Measurements from ENCODE around the gene RASAL2.

RASAL2 gene

GRCh38 chr1:178057141-178057765, 36.7 kb upstream of the RASAL2 start:
- H3K27me3 ChIP-seq (ENCODE audit: control insufficient read depth, insufficient read depth, low read length) = no peaks in the 10 kb centered on the region
- no peak overlapping the region for H3K9ac ChIP-seq (ENCODE audit: low read depth, low read length)
- H3K4me3 ChIP-seq (ENCODE audit: low read depth, low read length) = no peak overlapping the region
- peaks cover 30% of the 10 kb centered on the region for H3K4me1 ChIP-seq (ENCODE audit: control insufficient read depth, insufficient read depth, low read length)
- H3K36me3 ChIP-seq (ENCODE audit: control insufficient read depth, insufficient read depth, low read length) = no peaks in the 10 kb centered on the region
- H3K9me3 ChIP-seq (ENCODE audit: control insufficient read depth, insufficient read depth, low read length) = no peaks in the 10 kb centered on the region

GRCh38 chr1:178057912-178058534, 35.9 kb upstream of the RASAL2 start:
- Histone ChIP-seq H3K9me3 (ENCODE audit: control insufficient read depth, insufficient read depth, low read length) (no peaks in the 10 kb centered on the region), H3K4me1 (ENCODE audit: control insufficient read depth, insufficient read depth, low read length) (peaks cover 30% of the 10 kb centered on the region), H3K4me3 (ENCODE audit: low read depth, low read length) (no peak overlapping the region), H3K9ac (ENCODE audit: low read depth, low read length) (no peak overlapping the region), H3K36me3 (ENCODE audit: control insufficient read depth, insufficient read depth, low read length) (no peaks in the 10 kb centered on the region), H3K27me3 (ENCODE audit: control insufficient read depth, insufficient read depth, low read length) (no peaks in the 10 kb centered on the region)

GRCh38 chr1:178060789-178061556, 32.9 kb upstream of the RASAL2 start:
- H3K9ac ChIP-seq (ENCODE audit: low read depth, low read length) = no peak overlapping the region
- H3K4me3 ChIP-seq (ENCODE audit: low read depth, low read length) = peak overlapping the region; percentile 4
- no peaks in the 10 kb centered on the region for H3K27me3 ChIP-seq (ENCODE audit: control insufficient read depth, insufficient read depth, low read length)
- no peaks in the 10 kb centered on the region for H3K9me3 ChIP-seq (ENCODE audit: control insufficient read depth, insufficient read depth, low read length)
- peaks cover 30% of the 10 kb centered on the region for H3K4me1 ChIP-seq (ENCODE audit: control insufficient read depth, insufficient read depth, low read length)
- H3K36me3 ChIP-seq (ENCODE audit: control insufficient read depth, insufficient read depth, low read length) = no peaks in the 10 kb centered on the region

- H3K36me3 ChIP-seq (ENCODE audit: control insufficient read depth, insufficient read depth, low read length) = no peaks in the 10 kb centered on the region
These were observed 32.3 kb upstream of the RASAL2 start for GRCh38 chr1:178061620-178062019.

GRCh38 chr1:178064191-178064821, 29.6 kb upstream of the RASAL2 start:
- Histone ChIP-seq H3K36me3 (ENCODE audit: control insufficient read depth, insufficient read depth, low read length) (no peaks in the 10 kb centered on the region), H3K9ac (ENCODE audit: low read depth, low read length) (no peak overlapping the region), H3K27me3 (ENCODE audit: control insufficient read depth, insufficient read depth, low read length) (no peaks in the 10 kb centered on the region), H3K9me3 (ENCODE audit: control insufficient read depth, insufficient read depth, low read length) (no peaks in the 10 kb centered on the region), H3K4me1 (ENCODE audit: control insufficient read depth, insufficient read depth, low read length) (peaks cover 20% of the 10 kb centered on the region), H3K4me3 (ENCODE audit: low read depth, low read length) (no peak overlapping the region)

More at GRCh38 chr1:178061620-178062019, 32.3 kb upstream of the RASAL2 start:
- Histone ChIP-seq H3K27me3 (ENCODE audit: control insufficient read depth, insufficient read depth, low read length) (no peaks in the 10 kb centered on the region), H3K4me3 (ENCODE audit: low read depth, low read length) (no peak overlapping the region), H3K9me3 (ENCODE audit: control insufficient read depth, insufficient read depth, low read length) (no peaks in the 10 kb centered on the region), H3K4me1 (ENCODE audit: control insufficient read depth, insufficient read depth, low read length) (peaks cover 30% of the 10 kb centered on the region), H3K9ac (ENCODE audit: low read depth, low read length) (no peak overlapping the region)

- Histone ChIP-seq H3K27me3 (ENCODE audit: control insufficient read depth, insufficient read depth, low read length) (no peaks in the 10 kb centered on the region), H3K4me3 (ENCODE audit: low read depth, low read length) (no peak overlapping the region), H3K9ac (ENCODE audit: low read depth, low read length) (no peak overlapping the region), H3K9me3 (ENCODE audit: control insufficient read depth, insufficient read depth, low read length) (no peaks in the 10 kb centered on the region), H3K4me1 (ENCODE audit: control insufficient read depth, insufficient read depth, low read length) (peaks cover 16% of the 10 kb centered on the region), H3K36me3 (ENCODE audit: control insufficient read depth, insufficient read depth, low read length) (no peaks in the 10 kb centered on the region)
These were observed 28.7 kb upstream of the RASAL2 start for GRCh38 chr1:178065250-178065649.

- Histone ChIP-seq H3K9me3 (ENCODE audit: control insufficient read depth, insufficient read depth, low read length) (no peaks in the 10 kb centered on the region), H3K4me1 (ENCODE audit: control insufficient read depth, insufficient read depth, low read length) (peaks cover 5% of the 10 kb centered on the region), H3K9ac (ENCODE audit: low read depth, low read length) (no peak overlapping the region), H3K27me3 (ENCODE audit: control insufficient read depth, insufficient read depth, low read length) (no peaks in the 10 kb centered on the region), H3K36me3 (ENCODE audit: control insufficient read depth, insufficient read depth, low read length) (no peaks in the 10 kb centered on the region), H3K4me3 (ENCODE audit: low read depth, low read length) (no peak overlapping the region)
These were observed 27.5 kb upstream of the RASAL2 start for GRCh38 chr1:178066296-178066907.

- Histone ChIP-seq H3K27me3 (ENCODE audit: control insufficient read depth, insufficient read depth, low read length) (no peaks in the 10 kb centered on the region), H3K4me1 (ENCODE audit: control insufficient read depth, insufficient read depth, low read length) (no peaks in the 10 kb centered on the region), H3K36me3 (ENCODE audit: control insufficient read depth, insufficient read depth, low read length) (no peaks in the 10 kb centered on the region), H3K4me3 (ENCODE audit: low read depth, low read length) (no peak overlapping the region), H3K9me3 (ENCODE audit: control insufficient read depth, insufficient read depth, low read length) (no peaks in the 10 kb centered on the region), H3K9ac (ENCODE audit: low read depth, low read length) (no peak overlapping the region)
These were observed 26.8 kb upstream of the RASAL2 start for GRCh38 chr1:178066908-178067614.

GRCh38 chr1:178071811-178072210, 22.1 kb upstream of the RASAL2 start:
- Histone ChIP-seq H3K36me3 (ENCODE audit: control insufficient read depth, insufficient read depth, low read length) (no peaks in the 10 kb centered on the region), H3K4me3 (ENCODE audit: low read depth, low read length) (no peak overlapping the region), H3K4me1 (ENCODE audit: control insufficient read depth, insufficient read depth, low read length) (no peaks in the 10 kb centered on the region), H3K9me3 (ENCODE audit: control insufficient read depth, insufficient read depth, low read length) (no peaks in the 10 kb centered on the region), H3K9ac (ENCODE audit: low read depth, low read length) (no peak overlapping the region), H3K27me3 (ENCODE audit: control insufficient read depth, insufficient read depth, low read length) (no peaks in the 10 kb centered on the region)

GRCh38 chr1:178072326-178072725, 21.6 kb upstream of the RASAL2 start:
- H3K4me1 ChIP-seq (ENCODE audit: control insufficient read depth, insufficient read depth, low read length) = no peaks in the 10 kb centered on the region
- no peaks in the 10 kb centered on the region for H3K27me3 ChIP-seq (ENCODE audit: control insufficient read depth, insufficient read depth, low read length)
- no peaks in the 10 kb centered on the region for H3K9me3 ChIP-seq (ENCODE audit: control insufficient read depth, insufficient read depth, low read length)
- no peaks in the 10 kb centered on the region for H3K36me3 ChIP-seq (ENCODE audit: control insufficient read depth, insufficient read depth, low read length)
- no peak overlapping the region for H3K9ac ChIP-seq (ENCODE audit: low read depth, low read length)
- H3K4me3 ChIP-seq (ENCODE audit: low read depth, low read length) = no peak overlapping the region

- Histone ChIP-seq H3K9me3 (ENCODE audit: control insufficient read depth, insufficient read depth, low read length) (no peaks in the 10 kb centered on the region), H3K4me1 (ENCODE audit: control insufficient read depth, insufficient read depth, low read length) (no peaks in the 10 kb centered on the region), H3K27me3 (ENCODE audit: control insufficient read depth, insufficient read depth, low read length) (no peaks in the 10 kb centered on the region), H3K9ac (ENCODE audit: low read depth, low read length) (no peak overlapping the region), H3K4me3 (ENCODE audit: low read depth, low read length) (no peak overlapping the region), H3K36me3 (ENCODE audit: control insufficient read depth, insufficient read depth, low read length) (no peaks in the 10 kb centered on the region)
These were observed 18.6 kb upstream of the RASAL2 start for GRCh38 chr1:178075333-178075732.

Measured in iPS-15b (cell line).